Smooth muscle cell (in vitro differentiated cells): ENCODE measurements around the gene SYNE4. TPM values are rescaled to one million over a fixed set of nuclear protein-coding genes. Genes with fewer than 3 reads are reported as not detected.

Experiments
- DNase-seq: peaks from one replicate; lab custom pipeline; 2025; ENCODE audit not compliant: unreplicated experiment; lab: John Stamatoyannopoulos, UW
- H2AFZ ChIP-seq: fragments of 200-600 bp; sonication (generic); 2 replicates; pipeline ENCODE4 v1.6.0; 2016; ENCODE audit warnings: antibody characterized with exemption, low read depth, mild to moderate bottlenecking
- H3F3A ChIP-seq: fragments of 200-600 bp; sonication (generic); 2 replicates; pipeline ENCODE4 v1.6.0; 2017; ENCODE audit warnings: antibody characterized with exemption, low read depth
- H3K27ac ChIP-seq: fragments of 200-600 bp; sonication (generic); 2 replicates; pipeline ENCODE4 v1.5.1; 2016; ENCODE audit warnings: low read depth, mild to moderate bottlenecking
- H3K27me3 ChIP-seq: fragments of 200-600 bp; sonication (generic); 2 replicates; pipeline ENCODE4 v1.6.1; 2016; ENCODE audit warnings: low read depth, mild to moderate bottlenecking
- H3K36me3 ChIP-seq: fragments of 200-600 bp; sonication (generic); 2 replicates; pipeline ENCODE4 v1.5.1; 2016; ENCODE audit warnings: low read depth
- H3K4me1 ChIP-seq: fragments of 200-600 bp; sonication (generic); 2 replicates; pipeline ENCODE4 v1.5.1; 2016; ENCODE audit warnings: low read depth
- H3K4me2 ChIP-seq: fragments of 200-600 bp; sonication (generic); 2 replicates; pipeline ENCODE4 v1.6.0; 2016; ENCODE audit warnings: mild to moderate bottlenecking
- H3K4me3 ChIP-seq: fragments of 200-600 bp; sonication (generic); 2 replicates; pipeline ENCODE4 v1.5.1; 2016; ENCODE audit warnings: mild to moderate bottlenecking
- H3K79me2 ChIP-seq: fragments of 200-600 bp; sonication (generic); 2 replicates; pipeline ENCODE4 v1.6.0; 2016; ENCODE audit warnings: low read depth, mild to moderate bottlenecking
- H3K9ac ChIP-seq: fragments of 200-600 bp; sonication (generic); 2 replicates; pipeline ENCODE4 v1.6.0; 2016; ENCODE audit warnings: low read depth
- H3K9me3 ChIP-seq: fragments of 200-600 bp; sonication (generic); replicated peaks from 2 replicates; pipeline ENCODE4 v1.5.1; 2016; ENCODE audit warnings: low read depth
- H4K20me1 ChIP-seq: fragments of 200-600 bp; sonication (generic); 2 replicates; pipeline ENCODE4 v1.6.0; 2016; ENCODE audit warnings: low read depth
- CTCF ChIP-seq: fragments of 200-600 bp; sonication (generic); IDR thresholded peaks from 2 replicates; pipeline ENCODE4 v1.5.1; 2017; ENCODE audit warnings: borderline replicate concordance, mild to moderate bottlenecking, antibody characterized with exemption; ENCODE audit not compliant: insufficient read depth, poor library complexity, severe bottlenecking
- WGBS: methylation state at CpG from one replicate; pipeline ENCODE4 v1.1.7; 2016; ENCODE audit warnings: low lambda C conversion rate; 5-methylcytosine and 5-hydroxymethylcytosine counted together
- polyA plus RNA-seq: library from polyadenylated mRNA; unstranded; fragments of >200 nt; fragmentation: Nextera tagmentation; extraction: Ambion mirVana; gene quantifications from 2 replicates; pipeline ENCODE4 v1.2.1, GENCODE V29; 2016
- total RNA-seq: library from RNA; depleted of rRNA; stranded (reverse); fragments of >200 nt; gene quantifications from 2 replicates; pipeline ENCODE4 v1.2.3, GENCODE V29; 2014

The SYNE4 gene
- total and polyA plus RNA-seq, 2 experiments from 2014 or later = 1.1 to 2.6 TPM

- DNase-seq = no peak
- Histone ChIP-seq H3K36me3 (no peaks in the 10 kb centered on the region), H3K79me2 (no peaks in the 10 kb centered on the region), H3K4me1 (no peaks in the 10 kb centered on the region), H2AFZ (no peak overlapping the region), H3K9me3 (no peaks in the 10 kb centered on the region), H3F3A (peaks cover 4% of the 10 kb centered on the region), H3K27me3 (peaks cover 25% of the 10 kb centered on the region), H3K4me3 (no peak overlapping the region), H3K4me2 (no peak overlapping the region), H3K27ac (no peak overlapping the region), H3K9ac (no peak overlapping the region), H4K20me1 (no peaks in the 10 kb centered on the region)
- WGBS = 92% methylated on average over 3 of the region's 3 CpGs
- TF ChIP-seq CTCF = no peak
These were observed 19.8 kb downstream of the SYNE4 start for GRCh38 chr19:35988824-35989223.

GRCh38 chr19:35987571-35987896 is 21.1 kb downstream of the SYNE4 start:
- no peaks in the 10 kb centered on the region for H3K36me3 ChIP-seq
- H3K4me2 ChIP-seq = peak overlapping the region; percentile 94
- no peaks in the 10 kb centered on the region for H3K4me1 ChIP-seq
- H2AFZ ChIP-seq = no peak overlapping the region
- no peaks in the 10 kb centered on the region for H3F3A ChIP-seq
- no peaks in the 10 kb centered on the region for H4K20me1 ChIP-seq
- TF ChIP-seq CTCF = no peak
- H3K27me3 ChIP-seq = peaks cover 25% of the 10 kb centered on the region
- no peaks in the 10 kb centered on the region for H3K79me2 ChIP-seq
- DNase-seq = no peak
- no peak overlapping the region for H3K27ac ChIP-seq
- no peaks in the 10 kb centered on the region for H3K9me3 ChIP-seq
- H3K4me3 ChIP-seq = peak overlapping the region; percentile 57
- no peak overlapping the region for H3K9ac ChIP-seq
- WGBS = 37% methylated on average over 8 of the region's 8 CpGs

GRCh38 chr19:35986664-35987570 is 21.7 kb downstream of the SYNE4 start:
- 17% methylated on average over 30 of the region's 54 CpGs for WGBS
- no peak for DNase-seq
- Histone ChIP-seq H3K9me3 (no peaks in the 10 kb centered on the region), H3K27me3 (peaks cover 25% of the 10 kb centered on the region), H2AFZ (peak overlapping the region; percentile 51), H3K4me3 (peak overlapping the region; percentile 57), H3K27ac (no peak overlapping the region), H4K20me1 (no peaks in the 10 kb centered on the region), H3K4me2 (peak overlapping the region; percentile 94), H3K9ac (no peak overlapping the region), H3K79me2 (no peaks in the 10 kb centered on the region), H3K4me1 (no peaks in the 10 kb centered on the region), H3F3A (no peaks in the 10 kb centered on the region), H3K36me3 (no peaks in the 10 kb centered on the region)
- TF ChIP-seq CTCF = no peak

- no peaks in the 10 kb centered on the region for H3K4me1 ChIP-seq
- H3K4me2 ChIP-seq = no peak overlapping the region
- H3F3A ChIP-seq = no peaks in the 10 kb centered on the region
- DNase-seq = no peak
- H3K79me2 ChIP-seq = no peaks in the 10 kb centered on the region
- TF ChIP-seq CTCF = no peak
- H3K27me3 ChIP-seq = peaks cover 25% of the 10 kb centered on the region
- no peaks in the 10 kb centered on the region for H4K20me1 ChIP-seq
- H3K27ac ChIP-seq = no peak overlapping the region
- WGBS = 95% methylated on average over 5 of the region's 5 CpGs
- H2AFZ ChIP-seq = no peak overlapping the region
- H3K9me3 ChIP-seq = no peaks in the 10 kb centered on the region
- H3K9ac ChIP-seq = no peak overlapping the region
- no peaks in the 10 kb centered on the region for H3K36me3 ChIP-seq
- H3K4me3 ChIP-seq = no peak overlapping the region
These were observed 22.5 kb downstream of the SYNE4 start for GRCh38 chr19:35986111-35986510.
